ENCODE results near the gene PLXNC1.

- TF ChIP-seq EZH2phosphoT487 (IDR thresholded peaks at IDR 0.05; ENCODE audit: insufficient read depth, low read depth) (no peak), EZH2 (IDR thresholded peaks at IDR 0.05; ENCODE audit: insufficient read depth, poor library complexity, severe bottlenecking) (no peak)
These were observed 14.2 kb upstream of the PLXNC1 start for GRCh38 chr12:94133964-94134795.
